Left colon (tissue), 2 donors: ENCODE data around the gene BEGAIN. TPM values are rescaled to one million over a fixed set of nuclear protein-coding genes. Genes with fewer than 3 reads are reported as not detected.

Experiments used
- ATAC-seq: fragments of 200-7000 bp; cut with Tn5 transposase; one replicate; pipeline ENCODE4 v1.9.1; 2020; ENCODE audit warnings: mild to moderate bottlenecking, moderate library complexity
- DNase-seq, 2 donors: peaks; one replicate each; pipeline ENCODE4 v3.0.0-alpha.2; 2020
- intact Hi-C, 2 donors: fragments of 100-400 bp; cut with DNase I in 1 of 2; cut with micrococcal nuclease in 1 of 2; formaldehyde crosslinking; loops; one replicate each; pipeline versions ENCODE4 v1.11.2 to v1.14.0; 2022; cut with DNase I, micrococcal nuclease
- long read RNA-seq: library from polyadenylated mRNA; unstranded; transcript quantifications from one replicate; pipeline ENCODE4 v2.0.0, GENCODE V29; 2021
- total RNA-seq, 2 donors: library from RNA; stranded (reverse); fragmentation: NEBNext Ultra II Directional; extraction: Animal tissue kit (Norgen Biotek cat#: 25700); gene quantifications; one replicate each; pipeline ENCODE4 v1.2.1, GENCODE V29; 2021
- donor health status: DM: no; HTN: no; CAD: no.
- donor health status: DM: yes; HTN: yes; CAD: no.

Gene BEGAIN, protein sequence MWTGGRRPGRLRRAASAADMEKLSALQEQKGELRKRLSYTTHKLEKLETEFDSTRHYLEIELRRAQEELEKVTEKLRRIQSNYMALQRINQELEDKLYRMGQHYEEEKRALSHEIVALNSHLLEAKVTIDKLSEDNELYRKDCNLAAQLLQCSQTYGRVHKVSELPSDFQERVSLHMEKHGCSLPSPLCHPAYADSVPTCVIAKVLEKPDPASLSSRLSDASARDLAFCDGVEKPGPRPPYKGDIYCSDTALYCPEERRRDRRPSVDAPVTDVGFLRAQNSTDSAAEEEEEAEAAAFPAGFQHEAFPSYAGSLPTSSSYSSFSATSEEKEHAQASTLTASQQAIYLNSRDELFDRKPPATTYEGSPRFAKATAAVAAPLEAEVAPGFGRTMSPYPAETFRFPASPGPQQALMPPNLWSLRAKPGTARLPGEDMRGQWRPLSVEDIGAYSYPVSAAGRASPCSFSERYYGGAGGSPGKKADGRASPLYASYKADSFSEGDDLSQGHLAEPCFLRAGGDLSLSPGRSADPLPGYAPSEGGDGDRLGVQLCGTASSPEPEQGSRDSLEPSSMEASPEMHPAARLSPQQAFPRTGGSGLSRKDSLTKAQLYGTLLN
- 1 to 10 TPM; 1.4 to 2.0 TPM for total RNA-seq
- long read RNA-seq = 0 reads

DNA sequence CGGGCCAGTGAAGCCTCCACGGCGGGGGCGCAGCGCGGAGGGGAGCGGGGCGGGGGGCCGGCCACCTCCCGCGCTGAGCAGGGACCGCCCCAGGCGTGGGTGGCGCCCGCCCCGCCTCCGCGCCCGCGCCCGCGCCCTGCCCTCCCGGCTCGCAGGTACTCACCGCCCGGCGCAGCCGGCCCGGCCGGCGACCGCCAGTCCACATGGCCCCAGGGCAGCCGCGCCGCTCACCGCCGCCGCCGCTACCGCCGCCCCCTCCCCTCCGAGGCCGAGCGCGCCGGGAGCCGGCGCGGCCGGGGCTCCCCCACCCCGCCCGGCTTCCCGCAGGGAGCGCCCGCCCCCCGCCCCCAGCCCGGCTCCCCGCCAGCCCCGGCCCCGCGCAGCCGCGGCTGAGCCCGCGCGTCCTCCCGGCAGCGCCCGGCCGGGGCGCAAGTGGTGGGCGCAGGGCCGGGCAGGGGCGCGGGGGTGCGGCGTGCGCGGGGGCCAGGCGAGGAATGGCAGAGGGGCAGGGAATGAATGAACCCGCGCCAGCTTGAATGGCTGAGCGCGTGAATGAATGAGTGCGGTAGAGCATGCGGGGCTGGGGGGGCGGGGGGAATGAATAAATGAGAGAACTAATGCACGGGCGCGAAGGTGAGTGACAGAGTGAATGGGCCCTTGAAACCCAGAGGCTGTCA, at the start of gene BEGAIN:
Gene BEGAIN, minus strand, starts transcription at position 332 of the 677 bp plus-strand sequence. Its CDS starts 127 bp downstream, at position 205.
- DNase-seq (peak; percentile 30 to 56), ATAC-seq (peak; percentile 91)
- intact Hi-C loops = no loop called here

DNA sequence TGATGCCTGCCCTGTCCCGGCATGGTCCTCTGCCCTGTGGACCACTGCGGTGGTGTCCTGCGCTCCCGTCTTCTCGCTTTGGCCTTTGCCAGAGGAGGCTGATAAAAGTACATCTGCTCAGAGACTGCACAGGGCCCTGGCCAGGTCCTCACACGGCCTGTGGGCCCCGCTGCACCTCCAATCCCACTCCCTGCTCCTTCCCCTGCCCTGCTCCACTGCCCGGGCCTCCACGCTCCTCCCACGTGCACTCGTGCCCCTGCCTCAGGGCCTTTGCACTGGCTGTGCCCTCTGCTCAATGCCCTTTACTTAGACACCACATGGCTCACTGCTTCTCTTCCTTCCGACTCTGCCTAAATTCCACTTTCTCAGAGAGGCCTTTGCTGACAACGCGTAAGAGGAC, 49.3 kb upstream of the BEGAIN start:
- intact Hi-C loops = no loop called here
- DNase-seq = no peak

DNA sequence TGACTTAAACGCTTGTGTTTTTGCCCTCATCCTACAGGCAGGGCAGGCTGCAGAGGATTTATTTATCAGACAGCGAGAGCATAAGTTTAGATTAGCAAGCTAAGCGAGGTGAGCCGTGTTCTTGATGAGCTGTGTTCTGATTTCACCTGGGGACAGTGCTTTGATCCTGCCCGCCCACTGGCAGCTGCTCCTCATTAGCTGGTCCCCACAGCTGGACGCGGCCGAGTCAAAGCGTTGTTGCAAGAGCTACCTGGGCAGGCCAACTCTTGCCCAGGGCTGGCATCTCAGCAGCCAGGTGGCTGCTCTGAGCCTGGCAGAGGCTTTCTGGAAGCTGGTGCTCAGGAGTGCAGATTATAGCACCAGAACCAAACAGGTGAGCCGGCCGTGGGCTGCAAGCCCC, 46.8 kb upstream of the BEGAIN start:
- intact Hi-C loops = no loop called here
- no peak for DNase-seq
- no peak for ATAC-seq

More for the DNA sequence above, 49.3 kb upstream of the BEGAIN start:
- no peak for ATAC-seq

DNA sequence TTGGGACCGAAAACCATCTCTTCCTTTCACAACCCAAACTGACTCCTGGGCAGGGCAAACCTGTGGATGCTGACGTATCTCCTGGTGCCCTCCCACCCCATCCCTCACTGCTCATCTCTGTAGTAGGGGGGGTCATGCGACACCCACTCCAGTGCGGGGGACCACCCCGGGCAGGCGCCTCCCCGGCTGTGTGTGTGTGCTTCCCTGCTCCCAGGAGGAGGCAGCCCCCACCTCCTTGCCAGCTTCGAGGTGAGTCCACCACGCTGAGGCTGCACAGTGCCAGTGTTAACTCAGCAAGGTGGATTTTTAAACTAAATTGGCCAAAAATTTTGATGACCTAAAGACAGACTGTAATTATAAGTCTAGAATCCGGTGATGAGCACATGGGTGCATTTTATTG, 46.2 kb upstream of the BEGAIN start:
- DNase-seq = no peak
- no peak for ATAC-seq
- intact Hi-C loops = no loop called here

DNA sequence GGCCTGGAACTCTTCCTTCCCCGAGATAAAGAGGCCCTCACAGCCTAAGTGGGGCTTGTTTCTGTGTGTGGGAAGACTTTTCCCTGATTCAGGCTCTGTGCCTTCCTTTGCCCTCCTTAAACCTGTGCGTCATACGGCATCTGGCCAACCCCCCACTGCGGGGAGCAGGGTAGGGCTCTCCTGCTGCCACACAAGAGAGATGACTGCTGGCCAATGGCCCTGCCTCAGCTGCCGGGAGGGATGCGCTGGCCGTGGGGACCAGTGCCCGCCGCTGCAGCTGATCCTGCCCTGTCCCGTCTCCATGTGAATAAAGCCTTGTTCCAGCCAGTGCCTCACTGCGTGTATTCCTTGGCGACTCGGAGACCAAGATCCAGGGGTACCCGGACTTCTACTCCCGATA, 42.5 kb upstream of the BEGAIN start:
- DNase-seq = no peak
- intact Hi-C loops = no loop called here
- ATAC-seq = no peak

DNA sequence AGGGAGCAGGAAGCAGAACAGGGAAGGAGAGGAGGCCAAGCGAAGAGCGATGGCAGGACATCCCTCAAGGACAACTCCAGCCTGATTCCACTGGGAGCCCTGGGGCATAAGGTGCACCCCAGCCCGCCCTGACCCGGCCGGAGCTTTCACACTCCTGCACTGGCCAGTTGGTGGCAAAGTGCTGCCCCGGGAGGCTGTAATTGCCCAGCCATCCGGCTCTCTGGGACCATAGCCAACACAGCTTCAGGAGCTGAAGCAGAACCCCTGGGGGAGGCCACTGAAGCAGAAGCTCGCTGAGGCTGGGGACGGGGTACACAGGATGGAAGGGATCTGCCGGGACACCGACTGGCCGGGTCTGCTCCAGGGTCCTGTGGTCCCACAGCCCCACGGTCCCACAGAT, 41.9 kb upstream of the BEGAIN start:
- no peak for ATAC-seq
- no peak for DNase-seq
- intact Hi-C loops = no loop called here

DNA sequence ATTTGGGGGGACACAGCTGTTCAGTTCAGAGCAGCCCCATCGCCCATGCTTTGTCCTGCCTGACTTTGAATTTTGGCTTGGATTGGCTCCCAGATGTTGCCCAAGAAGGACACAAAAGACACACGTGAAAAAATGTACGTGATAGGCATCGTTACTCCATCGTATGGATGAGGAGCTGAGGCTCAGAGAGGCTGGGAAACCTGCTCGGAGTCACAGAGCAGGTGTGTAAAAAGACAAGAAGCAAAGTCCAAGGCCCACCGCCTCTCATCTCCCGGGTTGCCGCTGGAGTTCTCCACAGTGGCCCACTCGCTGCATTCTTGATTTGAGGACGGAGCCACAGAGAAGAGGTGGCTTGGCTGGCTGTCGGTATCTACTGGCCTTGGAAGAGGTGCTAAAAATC, 41.0 kb upstream of the BEGAIN start:
- intact Hi-C loops = no loop called here
- ATAC-seq = no peak

DNA sequence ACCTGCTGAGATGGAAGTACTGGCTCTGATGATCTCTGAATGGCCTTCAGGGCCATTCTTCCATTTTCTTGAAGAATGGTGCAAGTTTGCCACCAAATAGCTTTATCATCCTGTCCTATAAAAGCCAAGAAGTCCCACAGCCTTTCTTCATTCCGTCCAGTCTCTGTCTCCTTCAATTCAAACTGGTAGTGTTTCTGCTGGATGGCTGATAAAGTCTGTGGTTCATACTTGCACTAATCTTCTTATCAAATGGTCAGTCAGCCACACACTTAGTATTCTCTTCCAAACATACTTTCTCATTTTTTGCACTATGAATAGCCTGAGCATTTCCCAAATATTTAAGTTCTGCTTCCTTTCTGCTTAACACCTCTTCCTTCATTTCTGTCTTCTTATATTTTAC, 39.4 kb upstream of the BEGAIN start:
- no peak for DNase-seq
- intact Hi-C loops = no loop called here

More for the DNA sequence above, 41.0 kb upstream of the BEGAIN start:
- DNase-seq = no peak

DNA sequence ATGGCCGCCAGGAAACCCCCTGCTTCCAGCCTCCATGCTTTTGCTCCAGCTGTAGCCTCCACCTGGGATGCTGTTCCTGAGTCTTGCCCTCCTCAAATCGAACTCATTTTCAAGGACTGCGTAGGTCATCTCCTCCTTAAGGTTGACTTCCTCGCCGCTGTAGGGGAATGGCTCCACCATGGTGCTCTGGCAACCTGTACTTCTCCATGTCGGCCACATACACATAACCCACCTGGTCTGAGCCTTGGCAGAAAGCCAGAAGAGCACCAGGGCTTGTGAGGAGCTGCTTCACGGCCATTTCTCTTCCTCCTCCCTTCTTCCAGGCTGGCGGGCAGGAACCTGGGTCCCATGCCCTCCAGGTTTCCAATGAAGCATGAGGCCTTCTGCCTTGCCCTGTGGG, 36.7 kb upstream of the BEGAIN start:
- peak in 1 of 2 donors; percentile 10 for DNase-seq
- ATAC-seq = no peak
- intact Hi-C loops = no loop called here

More for the DNA sequence above, 39.4 kb upstream of the BEGAIN start:
- no peak for ATAC-seq

DNA sequence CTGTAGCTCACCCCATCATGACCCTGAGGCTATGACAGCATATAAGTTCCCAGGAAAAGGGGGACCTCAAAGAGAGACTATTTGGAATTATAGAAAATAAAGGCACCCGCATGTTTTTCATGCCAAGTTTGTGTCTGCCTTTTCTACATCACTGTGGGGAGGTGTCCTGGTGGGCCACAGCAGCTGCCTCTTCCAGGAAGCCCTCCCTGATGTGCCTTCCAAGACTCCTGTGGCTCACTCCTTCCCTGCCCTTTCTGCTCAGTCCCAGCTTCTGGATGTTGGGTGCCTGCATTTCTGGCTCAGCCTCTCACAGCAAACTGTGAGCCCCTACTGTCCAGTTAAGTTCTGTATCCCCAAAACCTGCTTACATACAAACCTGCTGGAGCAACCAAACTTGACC, 36.3 kb upstream of the BEGAIN start:
- DNase-seq = no peak
- intact Hi-C loops = no loop called here
- no peak for ATAC-seq

DNA sequence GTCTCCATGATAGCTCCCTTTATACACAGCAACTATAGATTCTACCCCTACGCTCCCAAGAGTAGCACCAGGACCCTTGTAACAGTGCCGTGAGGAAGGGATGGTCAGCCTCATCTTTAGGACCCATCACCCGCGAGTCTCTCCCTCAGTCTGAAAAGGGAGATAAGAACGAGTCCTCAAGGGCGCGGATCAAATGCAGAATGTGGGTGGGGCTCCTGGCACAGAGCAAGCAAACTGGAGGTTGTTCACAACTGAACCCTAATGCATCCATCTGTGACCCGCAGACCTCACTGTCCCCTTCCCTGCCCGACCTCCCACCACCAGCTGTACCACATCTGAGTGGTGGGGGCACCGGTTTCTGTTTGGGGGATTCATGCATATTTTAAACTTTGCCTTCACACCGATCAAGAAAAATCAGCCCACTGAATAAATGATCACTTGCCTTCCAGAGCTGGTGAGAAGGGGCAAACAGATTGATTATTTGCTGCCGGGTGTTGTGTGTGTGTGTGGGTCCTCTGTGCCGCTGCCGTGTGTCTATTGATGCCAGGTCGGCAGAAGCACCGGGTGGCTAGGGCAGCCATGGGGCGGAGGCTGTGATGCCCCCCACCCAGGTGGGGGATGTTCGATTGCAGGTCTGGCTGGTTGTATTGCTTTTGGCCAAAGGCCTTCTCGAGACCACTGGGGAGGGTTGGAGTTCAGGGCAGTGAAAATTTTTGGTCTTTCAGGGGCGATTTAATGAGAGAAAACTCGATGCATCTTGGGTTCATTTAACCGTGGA, 35.7 kb upstream of the BEGAIN start:
- ATAC-seq (peak; percentile 53), DNase-seq (peak in 1 of 2 donors; percentile 17)
- intact Hi-C loops = no loop called here

DNA sequence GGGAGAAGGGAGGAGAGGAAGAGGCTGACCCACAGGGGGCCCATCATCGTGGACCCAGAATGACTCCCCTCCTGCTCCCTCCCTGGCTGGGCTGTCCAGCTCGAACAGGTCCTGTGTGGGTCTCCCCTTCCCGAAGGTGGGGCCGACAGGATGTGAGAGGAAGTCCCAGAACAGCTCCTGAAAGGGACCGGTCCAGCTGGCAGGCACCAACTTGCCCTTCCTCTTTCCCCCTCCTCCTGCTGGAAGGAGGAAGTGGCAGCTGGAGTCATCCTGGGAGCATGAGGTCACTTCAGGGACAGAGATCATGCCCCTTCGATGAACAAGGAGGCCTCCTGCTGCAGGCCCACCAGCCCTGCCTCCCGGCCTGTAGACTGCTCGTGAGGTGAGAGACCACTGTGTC, 35.0 kb upstream of the BEGAIN start:
- intact Hi-C loops = no loop called here
- ATAC-seq = peak; percentile 53
- peak in 1 of 2 donors; percentile 42 for DNase-seq

DNA sequence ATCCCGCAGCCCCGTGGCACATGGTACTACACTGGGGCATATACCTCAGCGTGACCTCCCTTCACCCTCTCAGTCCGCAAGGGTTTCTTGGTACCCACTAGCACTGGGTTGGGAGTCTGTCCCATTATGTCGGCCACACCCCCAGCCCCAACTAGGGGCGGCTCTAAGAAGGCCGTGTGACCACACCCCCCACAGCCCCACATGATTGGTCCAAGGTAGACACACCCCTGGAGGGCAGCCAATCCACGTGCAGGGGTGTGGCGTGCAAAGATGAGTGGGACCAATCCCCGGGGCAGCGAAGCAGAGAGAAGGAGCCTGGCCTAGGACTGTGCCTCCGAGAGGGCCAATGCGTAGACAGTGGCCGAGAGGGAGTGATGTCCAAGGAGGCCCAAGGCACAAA, 34.6 kb upstream of the BEGAIN start:
- DNase-seq (peak in 1 of 2 donors; percentile 27), ATAC-seq (peak; percentile 15)
- intact Hi-C loops = no loop called here

DNA sequence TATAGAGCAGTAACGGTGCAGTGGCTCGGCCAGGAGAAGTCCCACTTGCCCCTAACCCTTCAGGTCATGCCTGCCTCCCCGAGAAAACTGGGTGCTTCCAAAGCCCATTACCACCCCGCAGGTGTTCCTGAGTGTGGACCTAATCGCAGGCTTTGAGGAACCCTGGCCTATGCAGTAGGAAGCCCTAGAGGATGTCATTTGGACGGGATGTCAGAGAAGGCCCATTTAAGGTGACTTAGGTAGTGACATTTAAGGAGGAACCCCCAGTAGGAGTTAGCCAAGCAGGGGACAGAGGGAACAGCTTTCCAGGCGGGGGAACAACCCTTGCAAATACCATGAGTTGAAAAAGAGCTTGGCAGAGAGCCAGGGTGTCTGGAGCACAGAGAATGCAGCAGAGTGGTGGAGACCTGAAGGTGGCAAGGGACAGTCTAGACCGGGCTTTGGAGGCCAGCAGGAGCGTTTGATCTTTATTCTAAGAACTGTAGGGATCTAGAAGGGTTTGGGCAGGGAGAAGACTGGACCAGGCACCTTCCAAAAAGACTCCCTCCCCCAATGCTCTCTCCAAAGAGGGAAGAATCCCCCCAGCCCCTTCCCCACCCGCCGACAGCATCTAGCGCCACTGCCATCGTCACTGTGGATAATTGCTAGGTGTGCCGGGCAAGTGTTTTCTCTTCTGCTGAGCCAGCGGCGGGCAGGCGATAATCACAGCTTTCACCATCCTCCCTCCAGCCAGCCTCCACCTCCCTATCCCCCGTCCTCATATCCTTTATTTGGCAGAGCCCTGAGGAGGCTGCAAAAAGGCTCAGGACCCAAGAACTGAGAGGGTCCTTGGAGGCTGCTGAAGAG, 33.3 kb upstream of the BEGAIN start:
- no peak for ATAC-seq
- peak in 1 of 2 donors; percentile 17 for DNase-seq
- intact Hi-C loops = no loop called here

DNA sequence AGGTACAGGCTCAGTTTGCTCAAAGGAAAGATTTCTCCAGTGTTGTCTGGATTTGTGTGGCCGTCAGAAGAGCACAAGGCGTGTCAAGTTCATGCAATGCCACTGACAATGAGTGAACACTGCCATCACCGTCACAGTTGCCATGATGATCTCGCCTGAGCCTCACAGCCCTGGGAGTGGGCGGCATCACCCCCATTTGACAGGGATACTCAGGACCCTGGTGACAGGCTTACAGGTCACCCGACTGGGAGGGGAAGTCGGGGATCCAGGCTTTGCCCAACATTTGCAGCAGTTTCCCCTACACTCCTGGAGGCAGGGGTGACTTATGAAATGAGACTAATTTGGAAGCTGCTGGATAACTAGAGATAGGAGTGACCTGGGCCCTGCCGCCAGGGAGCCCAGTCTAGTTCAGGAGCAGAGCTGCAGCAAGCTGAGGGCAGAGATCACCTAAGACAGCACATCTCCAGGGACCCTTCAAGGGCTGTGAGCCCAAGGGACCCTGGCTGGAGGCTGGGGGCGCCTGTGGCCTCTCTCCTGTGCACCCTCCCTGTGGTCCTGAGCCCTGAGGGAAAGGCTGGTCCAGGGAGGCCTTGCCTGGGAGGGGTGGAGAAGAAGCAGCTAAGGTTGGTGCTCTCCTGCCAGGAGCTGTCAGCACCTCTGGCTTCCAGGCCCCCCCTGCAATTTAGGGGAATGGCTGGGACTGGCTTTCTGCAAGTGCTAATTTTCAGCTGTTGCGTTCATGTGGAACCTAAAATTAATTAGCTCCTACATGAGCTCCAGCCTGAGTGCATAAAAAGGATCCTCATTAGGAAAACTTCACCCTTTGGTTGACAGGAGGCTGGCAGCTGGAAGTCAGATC, 32.4 kb upstream of the BEGAIN start:
- no peak for ATAC-seq
- intact Hi-C loops = no loop called here
- DNase-seq = peak in 1 of 2 donors; percentile 19

DNA sequence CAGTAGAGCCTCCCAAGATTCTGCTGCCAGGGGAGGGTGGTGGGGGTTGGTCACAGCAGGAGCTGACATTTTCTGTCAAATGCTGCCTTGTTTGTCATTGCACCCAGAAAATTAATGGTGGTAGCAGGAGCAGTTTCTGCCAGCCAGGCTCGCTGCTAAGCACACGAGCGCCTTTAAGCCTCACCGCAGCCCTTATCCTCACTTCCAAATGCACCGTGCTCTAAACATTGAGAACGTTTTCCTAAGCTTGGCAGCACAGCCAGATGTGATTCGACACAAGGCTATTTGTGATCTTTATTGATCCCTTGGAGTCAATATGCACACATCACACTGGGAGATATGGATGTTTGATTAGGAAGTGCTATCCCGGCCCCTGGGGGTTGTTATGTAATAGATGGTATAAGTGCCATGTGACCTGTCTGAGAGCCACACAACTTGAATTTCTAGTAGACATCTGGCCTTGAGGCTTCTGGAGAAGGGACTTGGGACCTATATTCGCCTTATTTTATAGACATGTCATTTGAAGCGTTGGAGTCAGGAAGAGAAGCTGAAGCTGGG, 31.6 kb upstream of the BEGAIN start:
- DNase-seq (peak in 1 of 2 donors; percentile 7), ATAC-seq (peak; percentile 54)
- intact Hi-C loops = no loop called here

DNA sequence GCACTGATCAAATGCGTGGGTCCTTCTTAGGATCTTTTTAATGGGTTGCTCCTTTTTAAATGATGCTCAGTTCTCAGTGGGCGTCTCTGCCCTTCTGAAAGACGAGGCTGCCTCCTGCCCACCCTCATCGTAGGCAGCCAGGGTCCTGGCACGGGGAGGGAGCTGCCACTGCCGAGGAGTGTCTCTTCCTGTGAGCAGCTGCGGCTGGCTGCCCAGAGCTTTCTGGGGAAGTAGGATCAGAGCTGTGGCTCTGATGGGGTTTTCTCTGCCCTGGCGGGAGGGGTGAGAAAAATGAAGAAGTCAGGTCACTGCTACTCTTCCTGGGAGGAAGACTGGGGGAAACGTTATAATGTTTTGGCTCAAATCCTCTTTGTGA, 31.1 kb upstream of the BEGAIN start:
- ATAC-seq = no peak
- intact Hi-C loops = no loop called here
- peak in 1 of 2 donors; percentile 26 for DNase-seq
